Progenitor cell of endocrine pancreas (in vitro differentiated cells): ENCODE measurements around the gene PDE9A. TPM values are rescaled to one million over a fixed set of nuclear protein-coding genes. Genes with fewer than 3 reads are reported as not detected.

Experiments used
- DNase-seq: peaks from one replicate; pipeline ENCODE4 v3.0.0; 2021; ENCODE audit warnings: low spot score; ENCODE audit not compliant: unreplicated experiment
- H3K27ac Mint-ChIP-seq: 2 replicates; pipeline ENCODE4 v1.8.0; 2021; ENCODE audit warnings: mild to moderate bottlenecking, moderate library complexity, mixed read lengths
- H3K27me3 Mint-ChIP-seq: 2 replicates; pipeline ENCODE4 v1.8.0; 2021; ENCODE audit warnings: mixed read lengths
- H3K36me3 Mint-ChIP-seq: 2 replicates; pipeline ENCODE4 v1.8.0; 2022; ENCODE audit warnings: mixed read lengths; ENCODE audit not compliant: insufficient read depth
- H3K4me1 Mint-ChIP-seq: 2 replicates; pipeline ENCODE4 v1.8.0; 2021; ENCODE audit warnings: low read depth, mixed read lengths
- H3K4me3 Mint-ChIP-seq: 2 replicates; pipeline ENCODE4 v1.8.0; 2021; ENCODE audit warnings: low read depth, mild to moderate bottlenecking, moderate library complexity, mixed read lengths
- H3K9me3 Mint-ChIP-seq: 2 replicates; pipeline ENCODE4 v1.8.0; 2021; ENCODE audit warnings: low read depth, mixed read lengths
- CTCF ChIP-seq: fragments of 200-600 bp; sonication (generic); IDR thresholded peaks from one replicate; pipeline ENCODE4 v1.5.0; 2021; ENCODE audit warnings: antibody characterized with exemption, mild to moderate bottlenecking; ENCODE audit not compliant: unreplicated experiment
- total RNA-seq: library from RNA; stranded (reverse); gene quantifications from 2 replicates; pipeline ENCODE4 v1.2.1, GENCODE V29; 2021

PDE9A gene
- total RNA-seq, 1 donor from 2014 or later = 57.0 TPM

GRCh38 chr21:42655796-42656770 is 2.7 kb downstream of the PDE9A start:
- H3K9me3 Mint-ChIP-seq = no peaks in the 10 kb centered on the region
- peaks cover 30% of the 10 kb centered on the region for H3K4me1 Mint-ChIP-seq
- TF ChIP-seq CTCF = no peak
- peak overlapping the region; percentile 82 for H3K4me3 Mint-ChIP-seq
- peaks cover 3% of the 10 kb centered on the region for H3K27me3 Mint-ChIP-seq
- no peak for DNase-seq
- H3K27ac Mint-ChIP-seq = no peak overlapping the region
- peaks cover 5% of the 10 kb centered on the region for H3K36me3 Mint-ChIP-seq

GRCh38 chr21:42656872-42657271 is 3.5 kb downstream of the PDE9A start:
- Mint-ChIP-seq H3K4me3 (no peak overlapping the region), H3K27me3 (no peaks in the 10 kb centered on the region), H3K36me3 (peaks cover 5% of the 10 kb centered on the region), H3K4me1 (peaks cover 31% of the 10 kb centered on the region), H3K27ac (no peak overlapping the region), H3K9me3 (no peaks in the 10 kb centered on the region)
- DNase-seq = no peak
- no peak for TF ChIP-seq CTCF

GRCh38 chr21:42657676-42658319 is 4.4 kb downstream of the PDE9A start:
- no peak for DNase-seq
- H3K4me1 Mint-ChIP-seq = peaks cover 29% of the 10 kb centered on the region
- H3K27ac Mint-ChIP-seq = no peak overlapping the region
- H3K9me3 Mint-ChIP-seq = no peaks in the 10 kb centered on the region
- TF ChIP-seq CTCF = no peak
- H3K27me3 Mint-ChIP-seq = no peaks in the 10 kb centered on the region
- no peak overlapping the region for H3K4me3 Mint-ChIP-seq
- peaks cover 5% of the 10 kb centered on the region for H3K36me3 Mint-ChIP-seq

- no peak for DNase-seq
- Mint-ChIP-seq H3K4me1 (peaks cover 26% of the 10 kb centered on the region), H3K36me3 (peaks cover 5% of the 10 kb centered on the region), H3K9me3 (no peaks in the 10 kb centered on the region), H3K27ac (no peak overlapping the region), H3K4me3 (no peak overlapping the region), H3K27me3 (no peaks in the 10 kb centered on the region)
- TF ChIP-seq CTCF = no peak
These were observed 5.1 kb downstream of the PDE9A start for GRCh38 chr21:42658320-42659105.
